ENCODE results near the gene MYZAP. TPM values are rescaled to one million over a fixed set of nuclear protein-coding genes. Genes with fewer than 3 reads are reported as not detected.

MYZAP gene
- total and polyA plus RNA-seq, 2 of the 4 experiments (the other 2 are of a cell fraction): not detected

GRCh38 chr15:57651445-57651844 is 59.7 kb downstream of the MYZAP start:
- DNase-seq (no peak), ATAC-seq (ENCODE audit: low read depth) (no peak)
- H3K4me2 ChIP-seq (ENCODE audit: low read depth, low read length): no peak overlapping the region
- no peak overlapping the region for H2BK20ac ChIP-seq (ENCODE audit: low read depth, low read length)
- H3K56ac ChIP-seq (ENCODE audit: extremely low read depth, insufficient read depth, low read length): no peak overlapping the region
- no peaks in the 10 kb centered on the region for H3K79me1 ChIP-seq (ENCODE audit: low read depth in 1 of 2, low read length in 2 of 2)
- H3K4me1 ChIP-seq (ENCODE audit: control insufficient read depth, insufficient read depth, low read length): no peaks in the 10 kb centered on the region
- dilution Hi-C loops (cut with HindIII; ENCODE audit: low sequenced_read_pairs, unreplicated experiment): no loop called here
- H2BK15ac ChIP-seq (ENCODE audit: low read depth, low read length): no peak overlapping the region
- no peak overlapping the region for H2BK5ac ChIP-seq (ENCODE audit: low read depth, low read length, poor library complexity, severe bottlenecking)
- no peak overlapping the region for H3K9ac ChIP-seq (ENCODE audit: low read depth, low read length)
- H3K27ac ChIP-seq (ENCODE audit: insufficient read depth, low read length): no peak overlapping the region
- H2AK5ac ChIP-seq (ENCODE audit: low read depth, low read length): no peak overlapping the region
- no peaks in the 10 kb centered on the region for H3K9me1 ChIP-seq (ENCODE audit: insufficient read depth, low read length)
- H2AK9ac ChIP-seq (replicated peaks; ENCODE audit: low read depth, low read length, poor library complexity): no peak overlapping the region
- peak overlapping the region; percentile 46 for H2AFZ ChIP-seq (replicated peaks; ENCODE audit: low read length, poor library complexity)
- H3K4ac ChIP-seq (ENCODE audit: low read depth, low read length): no peak overlapping the region
- H3K36me3 ChIP-seq (ENCODE audit: control insufficient read depth, insufficient read depth, low read length): no peaks in the 10 kb centered on the region
- no peak overlapping the region for H3K14ac ChIP-seq (replicated peaks; ENCODE audit: low read depth, low read length)
- no peak overlapping the region for H4K91ac ChIP-seq (ENCODE audit: insufficient read depth, low read depth, low read length)
- H3K18ac ChIP-seq (ENCODE audit: low read depth, low read length): no peak overlapping the region
- ChIA-PET CTCF (no interaction called here), POLR2A (ENCODE audit: unreplicated experiment) (interaction anchor here (0.5 kb wide), 1 partner anchor 344 kb away, joined by 12 read pairs; no protein-coding TSS in a partner anchor)
- no peaks in the 10 kb centered on the region for H4K20me1 ChIP-seq (ENCODE audit: insufficient read depth, low read length)
- no peak overlapping the region for H3K23ac ChIP-seq (ENCODE audit: low read depth, low read length)
- H3K27me3 ChIP-seq (ENCODE audit: control insufficient read depth, insufficient read depth, low read length): peaks cover 7% of the 10 kb centered on the region
- intact Hi-C loops (cut with micrococcal nuclease): loop anchor here (5.0 kb wide), 1 partner anchor 516 kb away; no protein-coding TSS in a partner anchor
- in situ Hi-C loops (cut with MboI; ENCODE audit: low sequenced_read_pairs): no loop called here
- H3K4me3 ChIP-seq (ENCODE audit: insufficient read depth, low read depth, low read length): no peak overlapping the region
- H3K9me3 ChIP-seq (ENCODE audit: control insufficient read depth, insufficient read depth, low read length): no peaks in the 10 kb centered on the region
- WGBS, 2 experiments (ENCODE audit: extremely low coverage in 2 of 2, insufficient read length in 1 of 2): no CpG with 5 or more reads among the region's 3 CpGs
- no peak overlapping the region for H2BK120ac ChIP-seq (ENCODE audit: low read depth, low read length)
- TF ChIP-seq CEBPB (IDR thresholded peaks at IDR 0.05; ENCODE audit: low read depth, low read length): no peak
- TF ChIP-seq SMC3 (IDR thresholded peaks at IDR 0.05; ENCODE audit: low read depth, low read length): no peak
- no peak for TF ChIP-seq MAFK (IDR thresholded peaks at IDR 0.05; ENCODE audit: low read depth, low read length)
- no peak for TF ChIP-seq POLR2A (IDR thresholded peaks at IDR 0.05; ENCODE audit: low read depth, low read length)
- TF ChIP-seq RFX5 (IDR thresholded peaks at IDR 0.05; ENCODE audit: low read depth, low read length): no peak
- TF ChIP-seq CHD1 (IDR thresholded peaks at IDR 0.05; ENCODE audit: low read depth, low read length): no peak
- no peak overlapping the region for H4K5ac ChIP-seq (ENCODE audit: low read depth, low read length)
- no peak overlapping the region for H4K8ac ChIP-seq (ENCODE audit: low read depth in 2 of 2, low read length in 2 of 2)
- BruUV-seq (replicated peaks): no TSS peak
